GM21717 (cell line): ENCODE results near the gene DOCK6.

Source experiments
- ATAC-seq: cut with Tn5 transposase; IDR thresholded peaks from one replicate; pipeline ENCODE4 v1.9.1; 2021; ENCODE audit warnings: mild to moderate bottlenecking, moderate library complexity; ENCODE audit not compliant: unreplicated experiment

The DOCK6 gene, protein sequence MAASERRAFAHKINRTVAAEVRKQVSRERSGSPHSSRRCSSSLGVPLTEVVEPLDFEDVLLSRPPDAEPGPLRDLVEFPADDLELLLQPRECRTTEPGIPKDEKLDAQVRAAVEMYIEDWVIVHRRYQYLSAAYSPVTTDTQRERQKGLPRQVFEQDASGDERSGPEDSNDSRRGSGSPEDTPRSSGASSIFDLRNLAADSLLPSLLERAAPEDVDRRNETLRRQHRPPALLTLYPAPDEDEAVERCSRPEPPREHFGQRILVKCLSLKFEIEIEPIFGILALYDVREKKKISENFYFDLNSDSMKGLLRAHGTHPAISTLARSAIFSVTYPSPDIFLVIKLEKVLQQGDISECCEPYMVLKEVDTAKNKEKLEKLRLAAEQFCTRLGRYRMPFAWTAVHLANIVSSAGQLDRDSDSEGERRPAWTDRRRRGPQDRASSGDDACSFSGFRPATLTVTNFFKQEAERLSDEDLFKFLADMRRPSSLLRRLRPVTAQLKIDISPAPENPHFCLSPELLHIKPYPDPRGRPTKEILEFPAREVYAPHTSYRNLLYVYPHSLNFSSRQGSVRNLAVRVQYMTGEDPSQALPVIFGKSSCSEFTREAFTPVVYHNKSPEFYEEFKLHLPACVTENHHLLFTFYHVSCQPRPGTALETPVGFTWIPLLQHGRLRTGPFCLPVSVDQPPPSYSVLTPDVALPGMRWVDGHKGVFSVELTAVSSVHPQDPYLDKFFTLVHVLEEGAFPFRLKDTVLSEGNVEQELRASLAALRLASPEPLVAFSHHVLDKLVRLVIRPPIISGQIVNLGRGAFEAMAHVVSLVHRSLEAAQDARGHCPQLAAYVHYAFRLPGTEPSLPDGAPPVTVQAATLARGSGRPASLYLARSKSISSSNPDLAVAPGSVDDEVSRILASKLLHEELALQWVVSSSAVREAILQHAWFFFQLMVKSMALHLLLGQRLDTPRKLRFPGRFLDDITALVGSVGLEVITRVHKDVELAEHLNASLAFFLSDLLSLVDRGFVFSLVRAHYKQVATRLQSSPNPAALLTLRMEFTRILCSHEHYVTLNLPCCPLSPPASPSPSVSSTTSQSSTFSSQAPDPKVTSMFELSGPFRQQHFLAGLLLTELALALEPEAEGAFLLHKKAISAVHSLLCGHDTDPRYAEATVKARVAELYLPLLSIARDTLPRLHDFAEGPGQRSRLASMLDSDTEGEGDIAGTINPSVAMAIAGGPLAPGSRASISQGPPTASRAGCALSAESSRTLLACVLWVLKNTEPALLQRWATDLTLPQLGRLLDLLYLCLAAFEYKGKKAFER (N-terminal part only)

DNA sequence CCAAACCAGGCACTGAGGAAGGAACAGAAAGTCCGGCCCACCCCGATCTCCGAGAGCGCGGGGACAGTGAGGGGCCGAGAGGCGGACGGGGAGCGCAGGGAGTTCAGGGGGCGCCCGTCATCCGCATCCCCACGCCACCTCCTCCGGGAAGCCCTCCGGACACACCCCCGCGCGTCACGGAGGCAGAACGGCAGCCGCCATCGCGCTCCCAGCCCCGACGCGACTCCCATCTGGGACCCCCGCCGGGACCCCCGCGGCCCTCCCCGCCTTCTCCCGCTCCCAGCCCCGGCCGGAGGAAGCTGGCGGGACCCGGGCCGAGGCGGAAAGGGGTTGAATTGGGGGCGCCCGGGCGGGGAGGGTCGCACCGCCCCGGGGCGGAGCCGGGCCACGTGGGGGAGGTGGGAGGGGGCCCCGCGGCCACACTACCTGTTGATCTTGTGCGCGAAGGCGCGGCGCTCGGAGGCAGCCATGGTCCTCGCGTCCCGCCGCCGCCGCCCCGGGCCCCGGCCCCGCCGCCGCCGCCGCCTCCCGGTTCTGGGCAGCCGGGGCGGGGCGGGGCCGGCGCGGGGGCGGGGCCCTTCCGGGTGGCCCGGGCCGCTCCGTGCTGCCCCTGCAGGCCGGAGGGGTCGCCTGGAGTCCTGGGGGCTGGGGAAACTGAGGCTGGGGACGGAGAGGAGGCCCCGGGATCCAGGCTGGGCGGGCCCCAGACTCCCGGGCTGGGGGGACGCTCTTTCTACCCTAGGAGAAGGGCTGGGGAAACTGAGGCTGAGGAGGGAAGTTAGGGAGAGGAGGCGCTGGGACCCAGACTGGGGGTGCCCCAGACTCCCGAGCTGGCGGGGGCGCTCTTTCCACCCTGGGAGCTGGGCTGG lies at the start of gene DOCK6:
Gene DOCK6, minus strand, starts transcription at position 554 of the 869 bp plus-strand sequence. Its CDS starts 84 bp downstream, at position 470.
- no peak for ATAC-seq

GRCh38 chr19:11306337-11306736 lies 44.0 kb upstream of the DOCK6 start:
- ATAC-seq, result no peak

- no peak for ATAC-seq
These were observed 42.6 kb upstream of the DOCK6 start for GRCh38 chr19:11304936-11305335.

GRCh38 chr19:11300811-11301120 lies 38.4 kb upstream of the DOCK6 start:
- no peak for ATAC-seq

DNA sequence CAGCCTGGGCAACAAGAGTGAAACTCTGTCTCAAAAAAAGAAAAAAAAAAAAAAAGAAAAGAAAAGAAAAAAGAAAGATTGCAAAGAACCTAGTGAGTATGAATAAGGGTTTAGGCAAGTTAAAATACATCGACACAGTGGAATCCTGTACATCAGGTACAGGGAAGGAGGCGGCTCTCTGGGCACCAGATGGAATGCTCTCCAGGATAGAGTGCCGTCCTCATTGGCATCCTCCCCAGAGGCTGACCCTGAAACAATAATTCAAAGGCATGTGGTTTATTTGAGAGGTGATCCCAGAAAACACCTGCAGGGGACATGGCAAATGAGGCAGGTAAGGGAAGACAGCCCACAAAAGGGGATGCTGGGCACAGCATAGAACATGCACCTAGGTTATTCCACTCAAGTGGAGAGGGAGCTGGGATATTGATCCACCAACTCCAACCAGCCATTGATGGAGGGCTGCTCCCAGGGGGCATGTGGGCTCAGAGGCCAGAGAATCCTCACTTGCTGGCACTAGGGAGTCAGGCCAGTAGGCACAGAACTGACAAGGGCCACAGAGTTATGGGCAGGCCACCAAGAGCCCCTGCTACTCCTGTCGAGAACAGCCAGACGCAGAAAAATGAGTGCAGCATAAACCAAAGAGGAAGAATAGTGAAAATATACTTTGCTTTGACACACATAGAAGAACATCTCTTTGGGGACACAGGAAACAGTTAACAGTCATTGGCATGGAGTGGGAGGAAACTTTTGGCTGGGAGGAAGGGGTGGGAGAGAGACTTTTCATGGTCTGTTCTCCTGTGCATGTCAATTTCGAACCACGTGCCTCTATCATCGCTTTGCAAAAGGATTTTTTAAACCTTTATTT lies 37.9 kb upstream of the DOCK6 start:
- ATAC-seq, result no peak

GRCh38 chr19:11296264-11296663 lies 33.9 kb upstream of the DOCK6 start:
- no peak for ATAC-seq

GRCh38 chr19:11295665-11296245 lies 33.4 kb upstream of the DOCK6 start, which contains the start of gene TSPAN16:
TSS of gene TSPAN16 (plus strand) at chr19:11296160. CDS start at chr19:11296298, 138 bp downstream.
- no peak for ATAC-seq

DNA sequence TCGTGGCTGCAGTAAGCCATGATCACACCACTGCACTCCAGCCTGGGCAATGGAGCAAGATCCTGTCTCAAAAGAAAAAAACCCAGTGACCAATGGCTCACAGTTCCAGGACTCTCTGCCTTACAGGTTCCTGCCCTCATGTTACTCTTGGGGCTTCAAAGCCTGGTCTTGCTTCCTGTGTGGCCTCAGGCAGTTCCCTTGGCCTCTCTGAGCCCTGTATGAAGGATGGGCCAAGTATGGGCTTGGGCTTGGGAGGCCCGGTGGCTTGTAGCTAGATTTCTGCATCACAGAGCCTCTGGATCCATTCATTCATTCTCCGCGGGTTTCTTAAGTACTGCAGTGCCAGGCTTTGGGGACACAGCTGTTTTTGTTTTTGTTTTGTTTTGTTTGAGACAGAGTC lies 32.9 kb upstream of the DOCK6 start:
- ATAC-seq, result no peak

DNA sequence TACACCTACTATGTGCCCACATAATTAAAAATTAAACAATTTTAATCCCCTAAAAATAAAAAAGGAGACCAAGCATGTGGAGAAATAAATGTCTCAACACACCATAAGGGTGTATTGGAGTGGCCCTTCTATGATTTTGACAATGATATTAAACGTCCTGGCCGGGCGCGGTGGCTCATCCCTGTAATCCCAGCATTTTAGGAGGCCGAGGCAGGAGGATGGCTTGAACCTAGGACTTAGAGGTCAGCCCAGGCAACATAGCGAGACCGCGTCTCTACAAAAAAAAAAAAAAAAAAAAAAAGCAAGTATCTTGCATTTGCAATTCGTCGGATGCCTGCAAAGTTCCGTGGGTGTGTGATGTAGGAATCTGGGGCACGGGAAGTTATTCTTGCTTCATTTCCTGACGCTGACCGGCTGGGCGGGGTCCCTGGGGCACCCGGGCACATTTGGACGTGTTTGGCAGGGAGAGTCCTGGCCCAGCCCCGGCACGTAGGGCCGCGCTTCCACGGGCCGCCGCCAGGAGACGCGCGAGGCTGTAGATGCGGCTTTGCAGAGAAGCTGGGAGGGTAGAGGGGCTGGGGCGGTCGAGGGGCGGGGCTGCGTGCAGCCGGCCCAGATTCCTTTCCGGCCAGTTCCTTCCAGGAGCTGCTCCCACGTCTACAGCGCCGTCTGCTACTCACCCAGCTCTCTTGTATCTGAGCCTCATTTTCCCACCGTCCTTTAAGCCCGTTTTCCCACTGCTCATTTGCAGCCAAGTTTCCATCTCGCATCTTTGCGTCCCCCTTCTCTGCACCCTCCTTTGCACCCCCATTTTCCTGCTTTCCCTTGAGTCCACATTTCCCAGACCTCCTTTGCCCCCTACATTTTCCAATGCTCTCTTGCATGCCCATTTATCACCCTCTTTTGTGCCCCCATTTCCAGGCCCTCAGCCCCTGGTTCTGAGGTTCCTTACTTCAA lies 31.4 kb upstream of the DOCK6 start:
- no peak for ATAC-seq

DNA sequence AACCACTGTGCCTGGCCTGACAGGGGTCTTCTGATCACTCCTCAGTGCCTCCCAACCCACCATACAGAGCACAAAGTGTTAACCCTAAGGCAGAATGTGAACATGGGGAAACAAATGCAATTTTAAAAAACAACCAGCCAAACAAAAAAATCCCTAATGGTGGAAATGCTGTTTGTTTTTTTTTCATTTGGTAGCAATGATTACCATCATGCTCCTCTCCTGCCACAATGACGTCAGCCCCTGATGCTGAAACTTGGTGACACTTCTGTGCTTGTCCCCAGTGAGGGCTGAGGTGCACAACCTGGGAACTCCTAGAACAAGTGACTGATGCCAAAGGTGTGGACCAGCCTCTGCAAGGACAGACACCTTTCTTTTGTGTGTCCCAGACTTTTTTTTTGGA lies 29.7 kb upstream of the DOCK6 start:
- no peak for ATAC-seq

GRCh38 chr19:11291415-11291814 lies 29.1 kb upstream of the DOCK6 start:
- ATAC-seq, result no peak

GRCh38 chr19:11290256-11290655 lies 27.9 kb upstream of the DOCK6 start:
- no peak for ATAC-seq

DNA sequence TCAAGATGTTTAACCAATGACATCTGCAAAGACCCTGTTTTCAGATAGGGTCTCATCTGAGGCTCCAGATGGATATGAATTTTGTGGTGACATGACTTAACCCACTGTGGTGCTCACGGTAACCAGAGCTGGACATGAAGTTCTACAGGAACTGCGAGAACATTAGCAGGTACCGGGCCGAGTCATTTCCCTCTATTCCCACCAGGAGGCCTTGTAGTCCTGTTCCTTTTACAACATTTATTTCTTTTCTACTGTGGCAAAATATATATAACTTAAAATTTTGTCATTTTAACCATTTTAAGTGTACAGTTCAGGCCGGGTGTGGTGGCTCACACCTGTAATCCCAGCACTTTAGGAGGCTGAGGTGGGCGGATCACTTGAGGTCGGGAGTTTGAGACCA lies 26.0 kb upstream of the DOCK6 start:
- no peak for ATAC-seq

GRCh38 chr19:11286312-11286974 lies 24.1 kb upstream of the DOCK6 start:
- no peak for ATAC-seq

- ATAC-seq, result no peak
These were observed 22.2 kb upstream of the DOCK6 start for GRCh38 chr19:11284515-11284914.

DNA sequence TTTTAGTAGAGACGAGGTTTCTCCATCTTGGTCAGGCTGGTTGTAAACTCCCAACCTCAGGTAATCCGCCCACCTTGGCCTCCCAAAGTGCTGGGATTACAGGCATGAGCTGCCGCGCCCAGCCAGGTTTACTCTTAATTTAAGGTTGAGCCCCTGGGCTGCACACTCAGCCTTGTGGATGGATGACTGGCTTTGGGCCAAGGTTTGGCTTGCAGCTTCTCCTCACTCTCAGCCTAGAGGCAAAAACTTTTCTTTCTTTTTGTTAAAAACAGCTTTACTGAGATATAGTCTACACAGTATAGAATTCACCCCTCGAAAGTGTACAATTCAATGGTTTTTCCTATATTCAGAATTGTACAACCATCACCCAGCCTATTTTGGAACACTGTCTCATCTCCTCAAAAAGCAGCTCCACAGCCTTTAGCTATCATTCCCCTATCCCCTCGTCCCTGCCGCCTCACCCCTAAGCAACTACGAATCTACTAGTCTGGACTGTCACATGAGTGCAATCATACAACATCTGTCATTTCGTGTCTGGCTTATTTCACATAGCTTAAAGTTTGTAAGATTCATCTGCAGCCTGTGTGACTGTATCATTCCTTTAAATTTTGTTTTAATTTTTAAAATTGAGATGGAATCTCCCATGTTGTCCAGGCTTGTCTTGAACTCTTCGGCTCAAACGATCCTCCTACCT lies 19.2 kb upstream of the DOCK6 start:
- ATAC-seq, result no peak
